Measurements from ENCODE around the gene GPC5.
"Not testable (repeated sequence)": the region's sequence is repeated elsewhere in the genome, so short reads cannot be mapped to it uniquely, and the experiment has no call there.

Gene GPC5

DNA sequence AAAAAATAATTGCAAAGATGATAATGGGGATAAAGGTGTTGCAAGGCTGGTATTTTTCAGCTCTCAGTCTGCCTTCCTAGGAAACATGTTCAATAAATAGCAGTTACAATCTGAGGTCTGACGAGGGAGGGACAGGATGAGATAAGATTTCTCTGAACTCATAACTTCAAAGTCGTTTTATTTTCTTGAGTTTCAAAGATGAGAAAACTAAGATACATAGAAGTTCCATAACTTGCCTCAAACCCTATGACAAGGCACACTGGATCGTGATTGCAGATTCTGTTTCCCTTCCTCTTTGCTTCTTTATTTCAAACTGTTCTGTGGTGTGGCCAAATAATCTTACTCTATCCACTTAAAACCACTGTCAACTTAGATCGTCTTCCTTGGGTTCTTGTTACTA, 327.2 kb downstream of the GPC5 start:
- no peak for DNase-seq

DNA sequence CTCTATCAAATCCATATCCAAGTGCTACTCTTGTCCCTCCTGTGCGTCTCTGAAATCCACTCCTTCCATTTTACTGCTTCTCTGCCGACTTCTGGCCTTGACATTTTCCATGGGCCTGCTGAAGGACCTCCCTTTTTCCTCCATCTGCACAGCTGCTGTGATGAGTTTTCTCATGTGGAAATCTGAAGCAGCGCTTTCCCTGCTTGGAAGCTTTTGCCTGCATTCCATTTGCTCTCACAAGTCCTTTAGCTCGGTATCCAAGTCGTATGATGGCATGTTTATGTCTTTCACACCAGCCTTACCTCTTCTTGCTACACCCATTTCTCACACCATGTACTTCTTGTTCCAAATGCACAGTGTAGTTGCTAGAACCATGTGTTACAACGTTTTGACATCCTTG, 328.2 kb downstream of the GPC5 start:
- no peak for DNase-seq

DNA sequence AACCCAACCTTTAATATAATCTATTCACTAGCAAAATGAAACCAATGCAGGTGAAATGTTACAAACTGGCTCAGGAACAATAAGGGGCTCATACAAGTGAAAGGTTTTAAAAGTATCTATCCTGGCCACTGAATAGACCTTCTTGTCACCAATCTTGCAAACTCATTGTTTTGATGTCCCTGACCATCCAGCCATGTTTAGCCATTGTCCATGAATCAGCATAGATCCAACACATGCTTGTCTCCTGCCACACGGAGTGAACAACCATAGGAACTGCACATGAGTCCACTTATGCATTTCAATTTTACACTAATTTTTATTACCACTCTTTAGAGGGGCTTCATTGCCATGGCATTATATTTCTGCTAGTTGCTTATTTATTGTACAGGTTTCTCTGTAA, 331.4 kb downstream of the GPC5 start:
- no peak for DNase-seq

DNA sequence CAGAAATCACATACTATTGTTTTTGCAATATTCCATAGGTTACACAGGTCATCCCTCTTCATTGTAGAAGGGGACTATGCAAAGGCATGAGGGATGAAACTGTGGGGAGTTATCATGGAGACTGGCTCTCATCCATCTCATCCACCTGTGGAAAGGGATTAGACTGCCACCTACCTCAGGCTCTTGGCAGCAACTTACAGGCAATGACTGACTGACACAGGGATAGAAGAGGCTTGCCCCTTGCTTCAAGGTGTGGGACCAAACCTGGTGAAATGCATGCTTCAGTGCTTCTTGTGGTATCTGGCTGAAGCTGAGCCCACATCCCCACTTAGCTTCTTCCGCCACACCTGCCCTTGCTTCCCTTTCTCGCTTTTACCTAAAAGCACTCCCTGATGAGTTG, 341.3 kb downstream of the GPC5 start:
- DNase-seq, result no peak

DNA sequence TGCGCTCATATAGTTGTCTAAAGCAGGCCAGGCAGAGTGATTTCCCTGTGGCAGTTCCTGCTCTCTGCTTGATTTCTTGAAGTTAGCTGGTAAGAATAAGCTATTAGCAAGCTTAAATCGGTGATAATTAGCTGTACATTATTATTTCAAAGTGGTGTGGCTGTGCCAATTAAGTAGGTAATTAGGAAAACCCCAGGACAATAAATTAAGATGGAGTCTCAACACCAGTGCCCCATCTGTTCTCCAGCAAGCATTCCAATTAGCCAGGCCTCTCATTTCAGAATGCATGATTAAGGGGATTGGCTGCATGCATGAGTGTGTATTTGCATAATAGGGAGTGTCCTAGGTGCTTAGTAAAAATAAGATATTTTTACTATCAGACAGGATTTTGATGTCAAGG, 342.3 kb downstream of the GPC5 start:
- no peak for DNase-seq

DNA sequence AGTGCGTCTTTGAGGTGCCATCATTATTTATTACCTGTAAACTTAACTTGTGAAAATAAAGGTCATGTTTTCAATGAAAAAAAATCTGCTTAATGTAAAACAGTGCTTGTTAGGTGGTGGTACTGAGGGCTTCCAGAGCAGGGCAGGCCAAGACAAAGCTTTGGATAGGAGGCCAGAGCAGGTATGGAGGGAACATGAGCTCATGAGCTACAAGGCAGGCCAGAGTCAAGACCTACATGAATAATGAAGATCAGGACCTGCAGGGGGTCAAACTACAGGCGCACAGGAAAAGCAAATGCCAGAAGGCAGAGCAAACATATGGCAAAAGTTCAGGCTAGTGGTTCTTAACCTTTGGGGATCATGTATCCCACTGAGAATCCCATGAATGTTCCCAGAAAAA, 343.5 kb downstream of the GPC5 start:
- DNase-seq, result no peak

DNA sequence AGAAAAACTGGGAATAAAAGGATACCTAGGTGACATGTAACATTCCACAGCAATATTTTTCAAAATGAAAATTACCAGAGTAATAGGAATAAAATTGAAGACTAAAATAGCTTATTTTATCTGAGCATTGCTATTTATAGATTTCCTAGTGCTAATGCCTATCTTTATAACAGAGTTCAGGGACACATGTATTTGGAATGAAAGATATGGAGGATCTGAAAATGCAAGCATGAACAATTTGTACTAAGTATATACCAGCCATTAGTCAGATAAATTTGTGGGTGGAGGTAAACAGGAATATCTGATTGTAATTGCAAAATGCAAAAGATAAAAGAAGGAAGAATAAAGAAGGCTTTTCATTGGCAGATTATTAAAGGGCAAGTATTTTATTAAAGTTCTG, 345.9 kb downstream of the GPC5 start:
- DNase-seq, result no peak

DNA sequence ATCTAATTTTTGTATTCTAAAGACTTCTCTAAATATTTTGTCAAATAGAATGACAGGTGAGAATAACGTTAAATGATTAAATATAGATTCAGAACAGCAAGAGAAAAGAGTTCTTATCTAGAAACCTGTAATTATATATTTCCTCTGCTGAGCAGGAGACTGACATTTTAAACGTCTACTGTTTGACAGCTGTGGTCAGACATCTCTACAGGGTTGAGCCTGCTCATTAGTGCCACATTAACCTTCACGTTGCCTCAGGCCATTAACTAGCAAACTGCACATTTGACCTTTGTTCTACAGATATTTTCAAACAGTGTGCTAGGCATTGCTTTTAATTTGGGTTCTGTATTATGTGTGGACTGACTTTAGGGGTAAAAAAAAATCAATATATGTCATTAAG, 347.5 kb downstream of the GPC5 start:
- no peak for DNase-seq

DNA sequence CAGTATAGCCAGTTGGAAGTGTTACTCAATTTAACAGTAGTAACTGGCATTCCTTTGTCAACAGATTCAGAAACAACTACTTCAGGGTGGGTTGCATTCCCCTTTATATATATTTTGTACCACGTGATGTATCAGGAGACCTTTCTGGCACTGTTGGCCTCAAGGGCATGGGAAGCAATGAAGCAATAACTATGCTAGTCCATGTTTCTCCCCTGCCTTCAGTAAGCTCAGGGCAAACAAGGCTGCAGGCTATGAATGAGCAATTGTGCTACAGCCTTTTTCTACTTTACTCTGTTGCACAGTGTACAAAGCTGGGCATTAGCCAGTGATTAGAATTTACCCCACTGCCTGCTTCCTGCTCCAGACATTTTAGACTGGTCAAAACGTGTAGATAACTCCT, 348.8 kb downstream of the GPC5 start:
- no peak for DNase-seq

DNA sequence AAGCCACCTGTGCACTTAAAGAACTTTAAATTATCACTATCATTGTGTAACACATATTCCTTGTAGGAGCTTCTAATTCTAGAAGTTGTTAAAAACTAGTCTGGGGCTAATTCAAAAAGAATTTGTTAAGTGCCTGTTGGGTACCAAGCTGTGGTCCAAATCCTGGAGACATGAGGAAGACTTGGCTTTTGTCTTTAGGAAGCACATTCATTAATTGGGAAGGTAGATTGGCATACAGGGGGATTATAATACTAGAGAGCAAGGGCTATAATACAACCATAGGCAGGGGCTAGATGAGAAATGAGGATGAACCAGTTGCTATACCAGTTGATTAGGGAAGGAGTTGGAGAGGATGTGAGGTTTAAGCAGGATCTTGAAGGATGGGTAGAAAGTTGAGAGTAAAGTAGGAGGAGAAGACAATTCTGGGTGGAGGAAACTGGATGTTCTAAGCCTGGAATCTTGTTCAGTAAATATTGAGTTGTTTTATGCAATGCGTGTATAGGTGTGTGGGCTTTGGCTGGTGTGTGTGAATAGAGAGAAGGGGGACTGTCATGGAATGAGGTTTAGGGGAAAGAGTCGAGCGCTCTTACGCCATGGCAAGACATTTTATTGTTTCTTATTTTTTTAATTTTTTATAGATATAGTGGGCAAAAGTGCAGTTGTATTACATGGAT, 350.1 kb downstream of the GPC5 start:
- DNase-seq, result no peak

DNA sequence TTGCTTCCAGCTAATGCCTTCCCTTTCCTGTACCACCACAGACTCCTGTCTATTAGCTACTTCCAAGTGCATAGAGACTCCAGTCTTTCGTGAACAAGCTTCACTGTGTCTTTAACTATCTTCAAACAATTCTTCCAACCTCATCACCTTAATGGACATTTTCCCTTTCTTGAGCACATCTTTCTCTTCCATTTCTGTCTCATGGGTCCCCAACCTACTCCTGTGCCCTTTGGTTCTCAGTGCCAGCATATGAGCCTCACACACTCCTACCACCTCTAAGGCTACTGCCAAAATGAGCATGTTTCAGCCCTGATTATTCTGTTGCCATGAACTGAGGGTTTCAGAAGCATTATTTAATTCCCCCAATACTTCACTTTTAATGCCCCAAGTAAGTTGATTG, 360.3 kb downstream of the GPC5 start:
- DNase-seq, result no peak

DNA sequence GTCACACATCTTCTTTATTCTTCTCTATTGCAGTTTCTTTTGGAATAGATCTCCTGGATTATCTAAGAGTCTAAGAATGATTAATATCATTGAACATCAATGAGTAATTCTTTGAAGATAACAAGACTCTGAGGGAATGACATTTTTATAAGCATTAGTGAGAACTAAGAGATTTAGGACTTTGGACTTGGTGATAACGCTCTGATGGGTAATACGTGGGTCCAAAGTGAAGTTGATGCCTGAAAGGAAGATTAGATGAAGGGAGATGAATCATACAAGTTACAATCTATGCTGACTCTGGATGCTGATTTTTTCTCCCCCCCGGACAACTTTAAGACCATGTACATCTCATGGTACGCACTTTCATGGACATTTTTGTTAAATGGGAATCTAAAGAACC, 364.5 kb downstream of the GPC5 start:
- no peak for DNase-seq

DNA sequence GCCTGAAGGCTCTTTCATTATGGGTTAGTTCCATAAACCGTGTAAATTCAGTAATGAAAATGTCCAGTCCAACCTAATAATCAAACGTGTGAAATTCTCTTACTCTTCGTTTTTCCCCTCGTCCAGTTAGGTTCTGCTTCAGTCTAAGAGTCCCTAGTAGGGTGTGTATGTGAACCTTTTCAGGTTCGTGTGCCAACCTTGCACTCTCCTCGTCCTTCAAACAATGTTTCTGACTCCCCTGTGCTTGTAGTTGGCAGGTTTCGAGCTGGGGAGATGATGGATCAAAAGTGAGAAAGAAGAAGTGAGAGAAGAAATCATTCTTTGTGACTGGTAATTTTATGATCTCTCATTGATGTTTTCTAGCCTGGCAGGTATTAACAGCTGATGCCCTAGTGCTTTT, 366.1 kb downstream of the GPC5 start:
- DNase-seq, result no peak

DNA sequence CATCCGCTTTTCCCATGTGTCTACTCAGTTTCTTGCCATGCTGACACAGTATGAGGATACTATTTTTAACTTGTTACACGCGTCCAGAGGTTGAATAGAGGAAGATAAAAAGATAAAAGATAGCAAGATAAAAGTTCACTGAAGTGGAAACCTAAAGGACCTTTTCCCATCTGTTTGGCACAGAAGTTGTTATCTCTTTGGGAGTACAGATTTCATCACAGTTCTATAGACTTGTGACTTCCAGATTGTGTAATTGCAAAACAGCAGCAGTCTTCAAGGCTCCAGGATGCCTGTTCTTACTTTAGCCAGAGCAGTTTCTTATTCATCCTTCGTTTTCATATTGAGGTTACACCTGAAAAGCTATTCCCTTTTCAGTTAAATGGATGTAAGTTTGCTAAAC, 369.2 kb downstream of the GPC5 start:
- DNase-seq, result no peak

DNA sequence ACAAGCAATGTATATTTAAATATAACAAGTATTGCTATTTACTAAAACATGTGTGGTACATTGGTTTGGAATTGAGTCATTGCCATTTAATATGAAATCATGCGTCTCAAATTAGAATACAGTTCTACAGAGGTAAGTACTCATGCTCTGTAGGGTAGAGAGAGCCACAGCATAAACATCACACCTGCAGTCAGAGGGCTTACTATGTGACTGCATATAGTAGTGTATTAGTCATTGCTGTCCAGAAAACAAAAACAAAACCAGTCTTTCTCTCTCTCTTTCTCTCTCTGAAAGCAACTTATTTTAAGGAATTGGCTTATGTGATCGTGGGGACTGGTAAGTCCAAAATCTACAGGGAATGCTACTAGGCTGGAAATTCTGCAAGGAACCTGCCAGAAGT, 370.3 kb downstream of the GPC5 start:
- DNase-seq, result no peak

DNA sequence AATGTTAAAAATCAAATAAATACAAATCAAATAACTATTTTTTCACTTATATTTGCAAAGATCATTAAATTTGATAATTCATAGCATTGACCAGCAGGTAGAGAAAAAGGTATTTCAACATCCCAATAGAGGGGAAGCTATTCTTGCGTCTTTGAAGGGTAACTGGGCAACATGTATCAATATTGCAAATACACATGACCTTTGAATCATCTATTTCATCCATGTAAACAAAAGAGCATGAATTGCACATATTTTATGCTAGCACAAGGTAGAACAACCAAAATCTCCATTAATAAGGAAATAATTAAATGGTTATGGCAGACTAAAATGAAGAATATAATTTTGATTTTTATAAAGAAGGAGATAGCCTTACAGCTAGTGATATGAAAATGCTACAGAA, 372.8 kb downstream of the GPC5 start:
- no peak for DNase-seq

DNA sequence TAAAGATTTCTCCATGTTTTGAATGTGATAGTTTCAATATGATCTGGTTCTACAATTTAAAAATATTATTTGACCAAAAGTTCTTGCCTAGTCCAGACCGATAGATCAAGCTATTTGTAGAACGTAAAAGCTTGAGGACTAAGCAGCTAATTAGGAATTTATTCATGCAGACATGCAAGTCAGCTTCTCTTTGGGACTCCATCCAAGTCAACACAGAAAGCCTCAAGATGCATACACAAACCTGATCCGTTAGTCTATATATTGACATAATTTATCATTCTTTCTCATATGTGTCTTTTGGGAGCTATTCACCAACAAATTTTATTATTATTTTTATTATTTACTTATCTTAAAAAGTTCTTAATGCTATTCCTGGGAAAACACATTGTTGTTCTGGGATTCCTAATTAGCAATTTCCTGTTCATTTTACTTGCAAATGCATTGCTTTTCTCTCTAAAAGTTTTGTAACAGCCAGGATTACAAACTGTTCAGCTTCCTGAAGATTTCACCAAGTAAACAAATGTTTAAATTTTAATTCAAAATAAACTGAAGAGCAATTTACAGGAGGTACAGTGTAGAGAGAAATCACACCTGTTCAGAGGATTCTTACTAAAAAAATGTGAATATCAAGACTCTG, 375.3 kb downstream of the GPC5 start:
- no peak for DNase-seq

DNA sequence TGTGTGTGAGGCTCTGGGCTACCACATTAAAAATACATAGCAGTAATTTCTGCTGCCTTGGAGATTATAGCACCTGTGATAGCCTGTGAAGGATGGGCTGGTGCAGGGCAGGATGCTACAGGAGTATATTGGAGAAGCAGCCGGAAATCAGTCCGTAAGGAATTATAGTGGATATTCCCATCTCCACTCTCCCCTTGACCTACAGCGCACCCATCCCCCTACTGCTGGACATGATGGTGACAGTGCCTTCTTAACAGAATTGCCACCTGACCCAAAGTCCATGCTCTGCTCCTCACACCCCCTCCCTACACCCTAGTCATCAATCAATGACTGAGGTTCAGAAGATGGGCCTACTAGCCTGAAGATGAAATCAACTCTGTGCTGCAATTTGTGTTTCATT, 376.0 kb downstream of the GPC5 start:
- no peak for DNase-seq

DNA sequence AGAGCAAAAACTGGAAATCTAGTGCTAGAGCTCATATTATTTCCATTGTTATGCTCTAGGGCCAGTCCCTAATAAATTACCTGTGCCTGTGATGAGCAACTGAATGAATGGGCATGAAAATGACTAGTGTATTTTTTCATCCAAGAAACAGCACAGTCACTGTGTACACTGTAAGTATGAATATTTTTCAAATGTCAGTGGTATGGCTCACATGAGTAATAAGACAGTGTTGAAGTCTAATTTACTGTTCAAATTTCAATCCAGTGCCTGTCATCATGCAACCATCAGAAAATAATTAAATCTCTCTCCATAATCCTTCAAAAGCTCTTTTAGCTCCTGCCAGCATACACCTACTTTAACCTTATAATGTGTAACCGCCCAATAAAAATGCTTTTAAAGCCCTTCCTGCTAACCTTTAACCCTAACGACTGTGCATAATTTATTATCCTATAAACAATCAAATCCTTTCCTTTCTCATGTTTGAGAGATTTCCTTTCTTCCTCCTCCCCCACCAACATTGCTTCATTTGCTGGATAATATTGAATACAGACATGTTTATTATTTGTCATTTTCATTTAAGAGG, 378.3 kb downstream of the GPC5 start:
- no peak for DNase-seq

DNA sequence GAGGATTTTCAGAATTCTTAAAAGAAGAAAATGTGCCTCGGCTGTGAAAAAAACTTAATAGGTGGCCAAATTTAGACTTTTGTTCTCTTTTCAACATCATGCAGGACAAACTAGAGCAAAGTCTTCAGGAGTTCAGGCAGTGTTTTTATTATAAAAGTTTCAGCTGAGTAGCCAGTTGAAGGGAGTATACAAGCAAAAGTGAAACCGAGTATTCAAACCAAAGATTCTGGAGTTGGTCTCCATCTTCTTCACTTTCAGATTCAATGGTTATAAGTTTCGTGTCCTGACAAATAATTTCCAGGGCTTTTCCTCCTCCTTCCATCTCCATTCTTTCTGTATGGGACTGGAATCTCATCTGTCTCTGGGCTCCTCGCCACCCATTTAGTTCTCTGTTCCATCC, 379.7 kb downstream of the GPC5 start:
- no peak for DNase-seq

DNA sequence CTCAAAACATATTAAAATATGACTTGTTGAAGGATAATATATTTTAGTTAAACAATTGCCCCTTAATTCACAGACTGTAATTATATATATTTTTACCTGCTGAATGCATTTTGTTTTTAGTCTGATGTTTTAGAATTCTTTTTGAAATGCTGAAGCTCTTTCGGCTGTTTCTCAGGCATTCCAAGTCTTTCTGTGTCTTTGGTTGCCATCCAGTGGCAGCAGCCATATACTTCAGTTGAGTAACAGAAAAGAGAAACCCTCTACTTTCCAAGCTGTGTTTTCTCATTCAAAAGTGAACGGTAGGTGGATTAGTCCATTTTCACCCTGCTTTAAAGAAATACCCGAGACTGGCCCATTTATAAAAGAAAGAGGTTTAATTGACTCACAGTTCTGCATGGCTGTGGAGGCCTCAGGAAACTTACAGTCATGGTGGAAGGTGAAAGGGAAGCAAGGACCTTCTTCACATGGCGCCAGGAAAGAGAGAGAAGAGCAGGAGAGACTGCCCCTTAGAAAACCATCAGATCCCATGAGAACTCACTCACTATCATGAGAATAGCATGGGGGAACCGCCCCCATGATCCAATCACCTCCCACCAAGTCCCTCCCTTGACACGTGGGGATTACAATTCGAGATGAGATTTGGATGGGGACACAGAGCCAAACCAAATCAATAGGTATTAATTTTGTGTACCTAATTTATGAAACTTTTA, 383.7 kb downstream of the GPC5 start:
- not testable (repeated sequence) for DNase-seq

DNA sequence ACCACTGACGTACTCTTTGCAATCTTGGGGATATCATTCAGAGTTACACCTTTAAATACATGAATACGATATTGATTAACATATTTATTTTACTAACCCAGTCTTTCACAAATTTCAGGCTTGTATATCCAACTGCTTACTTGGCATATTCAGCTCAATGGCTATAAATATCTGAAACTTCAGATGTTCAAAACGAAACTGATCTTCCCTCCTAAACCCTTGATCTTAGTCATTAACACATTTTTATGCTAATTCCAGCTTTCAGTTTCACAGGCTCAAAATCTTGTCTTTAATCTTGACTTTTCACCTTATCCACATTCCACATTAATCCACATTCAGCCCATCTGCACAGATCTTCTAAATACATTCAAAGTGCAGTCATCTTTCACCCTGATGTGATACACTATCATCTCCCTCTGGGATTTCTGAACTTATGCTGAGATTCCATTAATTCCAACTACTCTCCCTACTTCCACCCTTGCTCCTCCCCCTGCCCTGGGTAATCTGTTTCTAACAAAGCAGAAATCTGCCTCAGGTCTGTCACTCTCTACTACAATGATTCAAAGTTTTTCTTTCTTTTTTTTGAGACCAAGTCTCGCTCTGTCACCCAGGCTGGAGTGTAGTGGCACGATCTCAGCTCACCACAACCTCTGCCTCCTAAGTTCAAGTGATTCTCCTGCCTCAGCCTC, 387.2 kb downstream of the GPC5 start:
- DNase-seq, result no peak

DNA sequence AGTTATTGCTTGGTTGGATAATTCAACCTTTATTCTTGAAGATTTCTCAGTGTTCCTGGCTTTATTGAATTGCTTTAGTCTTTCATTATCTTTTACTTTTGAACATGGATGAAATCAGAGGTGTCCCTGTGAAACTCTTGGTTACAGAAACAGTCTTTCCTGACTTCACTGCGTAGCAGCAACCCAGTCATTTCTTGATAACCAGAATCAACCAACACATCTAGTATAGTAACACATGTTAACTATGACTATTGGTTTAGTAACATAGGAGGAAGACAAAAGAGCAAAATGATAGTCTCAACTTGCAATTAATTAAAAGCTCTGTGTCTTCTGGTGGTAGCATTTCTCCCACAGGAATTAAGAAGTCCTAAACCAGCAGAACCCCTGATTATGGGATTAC, 393.6 kb downstream of the GPC5 start:
- no peak for DNase-seq

DNA sequence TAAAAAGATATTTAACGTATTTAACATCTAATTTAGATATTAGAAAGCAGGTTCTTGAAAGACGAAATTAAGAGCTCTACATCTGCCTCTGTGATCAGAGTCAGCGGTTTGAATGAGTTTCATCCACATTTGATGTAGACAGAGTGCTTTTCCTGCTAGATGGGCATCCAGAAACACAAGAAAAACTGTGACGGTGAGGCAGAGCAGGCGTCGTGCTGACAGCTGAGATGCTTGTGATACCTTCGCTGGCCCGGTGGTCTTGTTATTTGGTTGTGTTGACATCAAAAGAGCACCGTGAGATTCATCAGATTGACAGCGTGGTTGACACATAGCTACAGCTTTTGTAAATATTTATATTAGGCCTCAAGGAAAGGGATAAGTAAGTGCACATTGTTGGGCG, 399.1 kb downstream of the GPC5 start:
- DNase-seq, result no peak
